HG03354 (cell line): Measurements from ENCODE around the gene MSL1.

Experiments used
- ATAC-seq: cut with Tn5 transposase; IDR thresholded peaks from one replicate; pipeline ENCODE4 v1.9.1; 2021; ENCODE audit warnings: mild to moderate bottlenecking; ENCODE audit not compliant: unreplicated experiment, poor library complexity, severe bottlenecking

Gene MSL1

GRCh38 chr17:40121181-40122135 lies at the start of gene MSL1:
MSL1 (plus strand) TSS chr17:40121971; CDS start chr17:40122613, 642 bp downstream.
- ATAC-seq: peak; percentile 65

- no peak for ATAC-seq
Measured at GRCh38 chr17:40072040-40072734, 49.6 kb upstream of the MSL1 start.

DNA sequence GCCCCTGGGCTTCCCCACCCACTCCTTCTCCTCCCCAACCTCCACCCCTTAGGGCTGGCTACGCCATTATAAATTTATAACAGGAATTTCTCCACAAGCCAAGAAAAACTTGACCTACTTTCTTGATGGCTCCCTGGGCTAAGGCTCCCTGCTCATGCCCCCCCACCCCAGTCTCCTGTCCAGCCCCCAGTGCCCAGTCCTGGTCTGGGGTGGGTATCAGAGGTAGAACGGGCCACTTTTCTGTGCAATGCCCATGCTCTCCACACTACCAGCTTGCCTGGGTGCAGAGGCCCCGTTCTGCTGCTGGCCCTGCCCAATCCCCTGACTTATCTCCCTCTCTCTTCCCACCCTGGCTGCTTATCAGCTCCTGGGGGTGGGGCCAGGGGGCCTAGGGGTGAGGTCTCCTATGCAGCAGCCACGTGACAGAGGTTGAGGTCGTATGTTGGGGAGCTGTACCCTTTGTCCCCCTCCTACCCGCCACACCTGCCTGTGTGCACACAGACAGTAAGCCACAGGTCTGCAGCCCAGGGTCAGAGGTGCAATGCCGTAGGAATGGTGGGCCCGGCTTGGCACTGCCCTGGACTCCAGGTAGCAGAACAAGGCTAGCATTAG lies 48.9 kb upstream of the MSL1 start:
- no peak for ATAC-seq

GRCh38 chr17:40073454-40074174 lies 48.2 kb upstream of the MSL1 start:
- no peak for ATAC-seq

- ATAC-seq: no peak
Measured at GRCh38 chr17:40074175-40074512, 47.6 kb upstream of the MSL1 start.

DNA sequence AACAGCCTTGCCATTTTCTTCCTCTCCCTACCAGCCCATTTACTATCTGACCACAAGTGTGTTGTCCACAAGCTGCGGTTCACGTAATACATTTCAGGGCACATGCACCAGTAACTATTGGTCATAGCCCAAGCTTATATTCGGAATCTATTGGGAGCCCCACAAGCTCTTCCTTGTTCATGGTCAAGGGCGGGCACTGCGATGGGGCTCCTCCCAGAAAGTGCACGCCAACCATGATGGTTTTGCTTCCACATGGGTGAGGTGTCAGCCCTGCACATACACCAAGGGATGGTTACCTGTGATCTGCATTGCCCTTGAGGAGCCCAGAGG lies 46.9 kb upstream of the MSL1 start:
- ATAC-seq: no peak

DNA sequence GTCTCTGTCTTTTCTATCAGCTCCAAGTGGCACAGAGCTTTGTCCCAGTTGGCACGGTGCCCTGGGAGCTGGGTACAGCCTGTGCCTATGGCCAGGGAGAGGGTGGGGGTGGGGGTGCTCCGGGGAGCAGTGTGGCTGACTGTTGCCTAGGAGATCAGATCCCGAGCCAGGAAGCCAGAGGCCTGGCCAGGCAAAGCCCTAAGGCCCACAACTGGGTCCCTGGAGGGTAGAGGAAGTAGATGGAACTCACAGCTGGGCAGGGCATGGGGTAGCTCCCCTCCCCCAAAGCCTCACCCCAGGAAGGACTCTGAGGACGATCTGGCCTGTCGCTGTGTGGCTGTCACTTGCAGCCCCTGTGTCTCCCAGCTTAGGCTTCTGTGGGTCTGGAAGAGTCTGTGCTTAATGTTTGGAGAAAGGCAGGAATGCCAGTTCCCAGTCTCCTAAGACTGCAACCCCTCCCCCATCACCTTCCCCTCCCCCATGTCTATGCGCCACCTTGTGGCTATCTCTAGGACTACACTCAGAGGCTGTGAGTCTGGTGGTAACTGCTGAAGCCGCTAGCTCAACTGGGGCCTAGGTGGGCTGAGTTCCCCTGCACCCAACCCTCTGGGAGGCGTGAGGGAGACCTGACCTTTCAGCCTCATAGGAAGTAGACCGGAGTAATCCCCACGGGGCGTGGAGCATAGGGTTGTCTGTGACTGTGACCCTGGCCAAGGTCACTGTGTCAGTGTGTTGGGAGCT lies 46.4 kb upstream of the MSL1 start:
- ATAC-seq: no peak

DNA sequence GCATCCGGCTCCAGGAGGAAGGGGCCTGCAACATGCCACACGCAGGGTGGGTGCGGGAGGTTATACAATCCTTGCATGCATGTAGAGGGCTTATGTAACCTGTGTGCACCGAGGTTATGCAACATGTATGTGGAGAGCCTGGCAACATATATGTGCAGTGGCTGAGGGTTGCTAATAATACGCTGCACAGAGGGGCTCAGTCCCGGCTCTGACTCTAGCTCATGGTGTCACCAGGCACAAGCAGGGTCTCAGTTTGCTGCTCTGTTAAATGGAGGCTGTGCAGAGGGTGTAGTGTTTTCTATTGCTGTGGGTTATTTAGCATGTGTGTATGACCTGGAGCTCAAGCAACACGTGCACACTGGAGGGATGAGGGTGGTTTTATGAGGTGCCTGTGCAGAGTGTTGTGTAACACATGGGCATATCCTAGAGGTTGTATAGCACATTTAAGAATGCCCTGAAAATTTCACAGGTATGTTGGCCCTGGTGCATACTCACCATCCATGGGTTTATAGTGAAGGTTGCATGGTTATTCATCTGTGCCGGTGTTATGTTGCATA lies 45.8 kb upstream of the MSL1 start:
- ATAC-seq: no peak

GRCh38 chr17:40076591-40076990 lies 45.2 kb upstream of the MSL1 start:
- ATAC-seq: no peak

DNA sequence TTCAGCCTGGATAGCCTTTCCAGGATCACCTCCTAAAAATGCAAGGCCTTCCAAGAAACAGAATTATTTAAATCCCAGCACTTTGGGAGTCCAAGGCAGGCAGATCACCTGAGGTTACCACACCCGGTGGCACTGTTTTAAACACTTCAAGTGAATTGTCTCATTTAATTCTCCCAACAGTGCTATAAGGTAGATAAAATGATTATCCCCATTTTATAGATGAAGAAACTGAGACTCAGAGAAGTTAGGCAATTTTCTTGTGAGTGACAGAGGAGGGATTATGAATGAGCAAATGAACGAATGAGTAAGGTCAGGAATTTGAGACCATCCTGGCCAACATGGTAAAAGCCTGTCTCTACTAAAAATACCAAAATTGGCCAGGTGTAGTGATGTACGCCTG lies 42.2 kb upstream of the MSL1 start:
- ATAC-seq: no peak

DNA sequence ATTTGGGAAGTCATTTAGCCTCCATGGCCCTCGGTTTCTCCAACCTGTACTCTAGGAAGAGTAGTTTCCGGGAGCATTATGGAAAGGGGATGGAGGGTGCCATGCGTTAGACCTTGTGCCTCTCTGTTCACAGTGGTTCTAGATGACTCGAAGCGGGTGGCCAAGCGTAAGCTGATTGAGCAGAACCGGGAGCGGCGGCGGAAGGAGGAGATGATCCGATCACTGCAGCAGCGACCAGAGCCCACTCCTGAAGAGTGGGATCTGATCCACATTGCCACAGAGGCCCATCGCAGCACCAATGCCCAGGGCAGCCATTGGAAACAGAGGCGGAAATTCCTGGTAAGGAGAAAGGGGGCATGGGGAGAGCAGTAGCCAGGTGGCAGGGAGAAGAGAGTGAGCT lies 37.3 kb upstream of the MSL1 start:
- ATAC-seq: no peak

DNA sequence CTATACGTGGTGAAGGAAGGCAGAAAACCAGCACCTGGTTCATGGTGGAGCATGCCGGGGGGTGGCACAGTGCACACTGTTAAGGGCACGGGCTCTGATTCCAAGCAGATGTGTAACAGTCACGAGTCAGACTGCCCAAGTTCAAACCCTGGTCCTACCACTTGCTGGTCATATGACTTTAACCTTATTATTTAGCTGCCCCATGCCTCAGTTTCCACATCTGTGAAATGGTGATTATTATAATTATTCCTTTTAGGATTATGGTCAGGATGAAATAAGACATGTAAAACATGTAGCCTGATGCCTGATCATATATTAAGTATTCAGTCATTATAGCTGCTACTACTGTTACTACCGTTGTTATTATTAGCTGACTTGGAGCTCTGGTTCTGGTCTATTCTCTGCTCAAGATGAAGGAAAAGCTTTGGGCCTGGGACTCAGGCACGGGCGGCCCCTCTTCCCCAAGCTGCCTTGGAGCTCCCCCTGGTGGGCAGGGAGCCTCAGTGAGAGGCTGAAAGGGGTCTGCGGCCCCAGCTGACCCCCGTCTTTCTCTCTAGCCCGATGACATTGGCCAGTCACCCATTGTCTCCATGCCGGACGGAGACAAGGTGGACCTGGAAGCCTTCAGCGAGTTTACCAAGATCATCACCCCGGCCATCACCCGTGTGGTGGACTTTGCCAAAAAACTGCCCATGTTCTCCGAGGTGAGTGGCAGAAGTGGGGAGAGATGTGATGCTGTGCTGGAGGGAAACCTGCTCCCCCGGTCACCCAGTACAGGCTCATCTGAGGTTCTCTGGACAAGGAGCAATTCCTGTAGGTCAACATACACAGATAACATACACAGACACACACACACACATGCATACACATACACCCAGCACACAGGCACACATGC lies 35.4 kb upstream of the MSL1 start:
- no peak for ATAC-seq

- ATAC-seq: no peak
Measured at GRCh38 chr17:40087049-40087794, 34.5 kb upstream of the MSL1 start.

DNA sequence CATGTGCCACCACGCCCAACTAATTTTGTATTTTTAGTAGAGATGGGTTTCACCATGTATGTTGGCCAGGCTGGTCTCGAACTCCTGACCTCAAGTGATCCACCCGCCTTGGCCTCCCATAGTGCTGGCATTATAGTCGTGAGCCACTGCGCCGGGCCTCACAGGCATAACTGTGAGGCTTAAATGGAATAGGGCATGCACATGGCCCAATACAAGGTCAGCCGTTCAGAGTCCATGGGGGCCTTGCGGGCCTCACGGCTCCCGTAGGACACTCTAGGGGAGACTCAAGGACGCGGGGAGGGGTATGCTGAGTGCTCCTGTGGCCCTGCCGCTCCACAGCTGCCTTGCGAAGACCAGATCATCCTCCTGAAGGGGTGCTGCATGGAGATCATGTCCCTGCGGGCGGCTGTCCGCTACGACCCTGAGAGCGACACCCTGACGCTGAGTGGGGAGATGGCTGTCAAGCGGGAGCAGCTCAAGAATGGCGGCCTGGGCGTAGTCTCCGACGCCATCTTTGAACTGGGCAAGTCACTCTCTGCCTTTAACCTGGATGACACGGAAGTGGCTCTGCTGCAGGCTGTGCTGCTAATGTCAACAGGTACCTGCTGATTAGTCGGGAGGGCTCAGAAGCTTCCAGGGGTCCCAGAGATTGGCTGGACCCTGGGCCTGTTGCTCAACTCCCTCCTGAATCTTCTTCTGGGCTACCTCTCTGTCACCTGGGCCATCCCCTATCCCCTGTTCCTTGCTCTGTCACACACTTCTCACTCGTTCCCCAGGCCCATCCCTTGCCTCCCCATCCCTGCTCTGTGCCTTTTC lies 33.7 kb upstream of the MSL1 start:
- ATAC-seq: no peak

- ATAC-seq: no peak
Measured at GRCh38 chr17:40089077-40089895, 32.5 kb upstream of the MSL1 start.
